ENCODE measurements around the gene EGF.

The EGF gene

GRCh38 chr4:110019153-110019552 is 106.5 kb downstream of the EGF start:
- no peak overlapping the region for H3K4me3 ChIP-seq (ENCODE audit: low read depth, low read length)
- DNase-seq (ENCODE audit: low read depth), result no peak
- TF ChIP-seq MYC (IDR thresholded peaks at IDR 0.05; ENCODE audit: low read depth, low read length) (no peak), POLR2A (IDR thresholded peaks at IDR 0.05; ENCODE audit: extremely low read depth, insufficient read length) (no peak), CTCF (IDR thresholded peaks at IDR 0.05; ENCODE audit: low read depth, low read length) (no peak), MAX (IDR thresholded peaks at IDR 0.05; ENCODE audit: low read depth, low read length) (no peak)

GRCh38 chr4:110020139-110020538 is 107.5 kb downstream of the EGF start:
- no peak overlapping the region for H3K4me3 ChIP-seq (ENCODE audit: low read depth, low read length)
- TF ChIP-seq CTCF (IDR thresholded peaks at IDR 0.05; ENCODE audit: low read depth, low read length) (no peak), POLR2A (IDR thresholded peaks at IDR 0.05; ENCODE audit: extremely low read depth, insufficient read length) (no peak), MYC (IDR thresholded peaks at IDR 0.05; ENCODE audit: low read depth, low read length) (no peak), MAX (IDR thresholded peaks at IDR 0.05; ENCODE audit: low read depth, low read length) (no peak)
- DNase-seq (ENCODE audit: low read depth), result no peak

GRCh38 chr4:110020646-110021443 is 108.2 kb downstream of the EGF start:
- TF ChIP-seq MYC (IDR thresholded peaks at IDR 0.05; ENCODE audit: low read depth, low read length) (no peak), CTCF (IDR thresholded peaks at IDR 0.05; ENCODE audit: low read depth, low read length) (no peak), POLR2A (IDR thresholded peaks at IDR 0.05; ENCODE audit: extremely low read depth, insufficient read length) (no peak), MAX (IDR thresholded peaks at IDR 0.05; ENCODE audit: low read depth, low read length) (no peak)
- DNase-seq (ENCODE audit: low read depth), result no peak
- H3K4me3 ChIP-seq (ENCODE audit: low read depth, low read length), result no peak overlapping the region

GRCh38 chr4:110022457-110022856 is 109.8 kb downstream of the EGF start:
- no peak overlapping the region for H3K4me3 ChIP-seq (ENCODE audit: low read depth, low read length)
- TF ChIP-seq MAX (IDR thresholded peaks at IDR 0.05; ENCODE audit: low read depth, low read length), result no peak
- TF ChIP-seq CTCF (IDR thresholded peaks at IDR 0.05; ENCODE audit: low read depth, low read length), result no peak
- TF ChIP-seq POLR2A (IDR thresholded peaks at IDR 0.05; ENCODE audit: extremely low read depth, insufficient read length), result no peak
- no peak for TF ChIP-seq MYC (IDR thresholded peaks at IDR 0.05; ENCODE audit: low read depth, low read length)
- no peak for DNase-seq (ENCODE audit: low read depth)

DNA sequence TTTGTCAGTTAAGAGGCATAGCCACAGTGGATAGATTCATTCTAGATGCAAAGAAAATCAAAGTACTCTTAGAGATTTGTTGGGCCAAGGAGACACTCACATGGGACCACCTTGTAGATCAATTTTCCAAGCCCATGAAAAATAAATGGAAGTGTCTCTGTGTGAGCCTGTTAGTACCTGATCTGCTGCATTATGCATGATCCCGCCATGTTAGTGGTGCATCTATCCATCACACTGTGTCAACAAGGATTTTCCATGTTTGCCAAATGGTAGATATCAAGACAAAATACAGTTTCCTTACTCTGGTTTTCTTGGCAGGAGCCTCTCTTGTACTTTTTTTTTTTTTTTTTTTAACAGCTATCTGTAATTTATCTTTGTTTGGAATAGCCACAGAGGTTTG is 112.4 kb downstream of the EGF start:
- DNase-seq (ENCODE audit: low read depth), result no peak
- no peak for TF ChIP-seq MAX (IDR thresholded peaks at IDR 0.05; ENCODE audit: low read depth, low read length)
- TF ChIP-seq POLR2A (IDR thresholded peaks at IDR 0.05; ENCODE audit: extremely low read depth, insufficient read length), result no peak
- no peak for TF ChIP-seq CTCF (IDR thresholded peaks at IDR 0.05; ENCODE audit: low read depth, low read length)
- no peak for TF ChIP-seq MYC (IDR thresholded peaks at IDR 0.05; ENCODE audit: low read depth, low read length)
- H3K4me3 ChIP-seq (ENCODE audit: low read depth, low read length), result no peak overlapping the region
